Medulla oblongata (tissue), 1 donor: Measurements from ENCODE around the gene CHMP5.
A peak's percentile ranks its signal among the peaks of the same experiment; 100 is the strongest.

Experiments
- DNase-seq: peaks from one replicate; pipeline ENCODE4 v3.0.0-alpha.2; 2015; ENCODE audit errors: extremely low spot score

Gene CHMP5

DNA sequence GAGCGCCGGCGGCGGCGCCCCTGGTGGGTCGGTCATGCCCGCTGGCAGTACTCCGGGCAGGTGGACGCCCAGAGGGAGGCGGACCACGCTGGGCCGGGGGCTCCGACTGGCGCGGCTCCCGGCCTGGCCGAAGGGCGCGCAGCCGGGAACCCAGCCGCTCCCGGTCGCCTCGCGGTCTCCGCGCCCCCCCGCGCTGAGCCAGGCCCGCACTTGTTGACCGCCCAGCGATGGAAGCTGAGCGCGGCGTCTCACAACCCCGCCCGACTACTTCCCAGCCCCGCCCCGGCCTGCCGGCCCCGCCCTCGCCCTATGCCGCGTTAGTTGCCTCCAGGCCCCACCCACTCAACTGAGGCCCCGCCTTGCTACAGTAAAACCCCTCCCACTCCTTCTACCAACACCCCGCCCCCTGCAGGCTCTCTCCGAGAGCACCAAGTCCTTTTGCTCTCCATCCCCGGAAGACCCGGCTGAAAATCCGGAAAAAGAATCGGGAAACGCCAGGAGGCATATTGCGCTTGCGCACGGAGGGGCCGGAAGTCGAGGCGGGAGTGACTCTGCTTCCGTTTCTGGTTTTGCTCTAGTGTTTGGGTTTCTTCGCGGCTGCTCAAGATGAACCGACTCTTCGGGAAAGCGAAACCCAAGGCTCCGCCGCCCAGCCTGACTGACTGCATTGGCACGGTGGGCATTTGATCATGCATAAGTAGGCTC, at the start of gene CHMP5, which contains the start of gene BAG1:
TSS of gene CHMP5 (plus strand) at position 577 of the 705 bp plus-strand sequence. CDS start at position 607, 30 bp downstream.
TSS of gene BAG1 (minus strand) at position 236 of the 705 bp plus-strand sequence.
- DNase-seq = peak; percentile 100

- DNase-seq = no peak
Measured at GRCh38 chr9:33220681-33221567, 43.9 kb upstream of the CHMP5 start.

GRCh38 chr9:33221568-33221884, 43.3 kb upstream of the CHMP5 start:
- no peak for DNase-seq

DNA sequence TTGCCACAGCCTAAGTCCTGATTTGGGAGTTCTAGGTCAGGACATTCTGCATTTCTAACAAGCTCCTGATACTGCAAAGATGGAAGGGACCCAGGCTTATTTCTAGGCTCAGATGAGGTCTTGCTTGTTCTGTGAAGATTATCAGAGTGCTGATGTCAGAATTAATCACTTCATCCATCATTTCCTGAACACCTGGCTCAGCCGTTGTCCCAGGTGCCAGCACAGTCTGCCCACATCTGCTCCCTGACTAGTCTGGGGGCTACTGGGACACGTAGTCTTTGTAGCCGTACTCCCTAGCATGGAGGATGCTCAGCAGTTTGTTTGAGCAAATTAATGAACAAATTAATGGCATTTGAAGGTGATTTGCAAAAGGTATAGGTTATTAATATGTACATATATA, 42.8 kb upstream of the CHMP5 start:
- DNase-seq = no peak

DNA sequence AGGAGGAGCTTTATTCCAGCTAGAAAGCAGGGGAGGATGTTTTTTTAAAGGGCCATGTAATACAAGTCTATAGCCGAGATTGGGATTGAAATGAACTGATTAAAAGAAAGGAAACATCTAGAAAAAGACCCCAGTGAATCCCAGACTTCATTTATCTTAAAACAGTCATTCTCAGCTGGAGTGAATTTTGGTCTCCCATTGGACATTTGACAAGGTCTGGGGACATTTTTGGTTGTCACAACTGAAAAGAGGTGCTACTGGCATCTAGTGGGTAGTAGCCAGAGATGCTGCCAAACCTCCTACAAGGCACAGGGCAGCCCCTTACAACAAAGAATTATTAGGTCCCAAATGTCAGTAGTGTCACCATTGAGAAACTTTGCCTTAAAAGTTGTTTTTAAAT, 41.2 kb upstream of the CHMP5 start:
- no peak for DNase-seq

DNA sequence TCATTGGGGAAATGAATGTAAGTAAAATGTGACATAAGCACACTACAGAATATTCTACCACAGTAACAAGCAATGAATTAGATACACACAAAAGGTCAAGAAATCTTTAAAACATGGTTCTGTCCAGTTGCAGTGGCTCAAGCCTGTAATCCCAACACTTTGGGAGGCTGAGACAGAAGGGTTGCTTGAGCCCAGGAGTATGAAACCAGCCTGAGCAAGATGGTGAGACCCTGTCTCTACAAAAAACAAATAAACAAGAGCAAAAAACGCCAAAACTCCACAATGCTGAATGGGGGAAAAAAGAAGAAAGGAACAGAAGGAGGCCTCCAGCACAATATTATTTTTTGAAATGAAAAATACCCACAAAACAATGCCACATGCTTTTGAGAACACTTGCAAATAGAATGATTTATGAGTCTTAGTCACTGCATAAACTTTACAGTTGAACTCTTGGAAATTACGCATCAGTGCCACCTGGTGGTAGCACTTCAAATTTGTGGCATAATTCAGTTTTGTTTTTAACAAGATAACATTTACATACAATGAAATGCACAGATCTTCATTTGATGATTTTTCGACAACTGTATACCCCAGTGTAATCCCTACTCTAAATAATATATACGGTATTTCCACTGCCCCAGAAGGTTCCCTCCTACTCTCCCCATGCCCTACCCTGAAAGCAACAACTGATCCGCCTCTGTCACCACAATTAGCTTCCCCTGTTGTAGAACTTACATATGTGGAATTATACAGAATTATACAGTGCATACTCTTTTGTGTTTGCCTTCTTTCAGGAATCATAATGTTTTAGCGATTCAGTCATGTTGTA, 39.3 kb upstream of the CHMP5 start:
- DNase-seq = peak; percentile 83

DNA sequence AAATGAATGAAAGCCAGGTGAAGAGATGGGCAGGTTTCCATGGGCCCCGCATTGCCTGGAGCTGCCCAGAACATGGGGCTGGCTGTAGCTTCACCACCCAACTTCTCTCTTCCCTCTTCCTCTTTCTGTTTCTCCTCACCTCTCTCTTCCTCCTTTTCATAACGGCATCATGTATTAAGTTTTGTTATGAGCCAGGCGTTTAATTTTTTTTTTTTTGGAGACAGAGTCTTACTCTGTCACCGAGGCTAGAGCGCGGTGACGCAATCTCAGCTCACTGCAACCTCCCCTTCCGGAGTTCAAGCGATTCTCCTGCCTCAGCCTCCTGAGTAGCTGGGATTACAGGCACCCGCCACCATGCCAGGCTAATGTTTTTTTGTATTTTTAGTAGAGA, 37.8 kb upstream of the CHMP5 start:
- peak; percentile 41 for DNase-seq

GRCh38 chr9:33227741-33228140, 37.1 kb upstream of the CHMP5 start:
- no peak for DNase-seq

DNA sequence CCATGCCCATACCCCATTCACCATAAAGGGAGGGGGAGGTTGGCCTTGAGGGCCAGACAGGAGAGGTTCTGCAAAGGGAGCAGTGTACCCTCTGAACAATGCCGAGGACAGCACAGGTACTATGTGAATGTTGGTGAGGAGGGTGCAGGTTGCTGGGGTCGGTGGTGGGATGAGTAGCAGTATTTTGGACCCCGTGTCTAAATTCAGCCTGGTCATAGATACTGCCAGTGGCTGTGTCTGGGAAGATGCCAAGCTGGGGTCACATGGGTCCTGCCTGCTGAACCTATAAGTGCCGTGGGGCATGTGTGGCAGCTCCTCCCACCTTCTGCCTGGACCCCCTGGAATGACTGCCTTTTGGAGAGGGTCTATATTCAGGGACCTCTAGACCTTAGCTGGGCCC, 36.2 kb upstream of the CHMP5 start:
- DNase-seq = no peak

- no peak for DNase-seq
Measured at GRCh38 chr9:33229359-33230114, 35.3 kb upstream of the CHMP5 start.

DNA sequence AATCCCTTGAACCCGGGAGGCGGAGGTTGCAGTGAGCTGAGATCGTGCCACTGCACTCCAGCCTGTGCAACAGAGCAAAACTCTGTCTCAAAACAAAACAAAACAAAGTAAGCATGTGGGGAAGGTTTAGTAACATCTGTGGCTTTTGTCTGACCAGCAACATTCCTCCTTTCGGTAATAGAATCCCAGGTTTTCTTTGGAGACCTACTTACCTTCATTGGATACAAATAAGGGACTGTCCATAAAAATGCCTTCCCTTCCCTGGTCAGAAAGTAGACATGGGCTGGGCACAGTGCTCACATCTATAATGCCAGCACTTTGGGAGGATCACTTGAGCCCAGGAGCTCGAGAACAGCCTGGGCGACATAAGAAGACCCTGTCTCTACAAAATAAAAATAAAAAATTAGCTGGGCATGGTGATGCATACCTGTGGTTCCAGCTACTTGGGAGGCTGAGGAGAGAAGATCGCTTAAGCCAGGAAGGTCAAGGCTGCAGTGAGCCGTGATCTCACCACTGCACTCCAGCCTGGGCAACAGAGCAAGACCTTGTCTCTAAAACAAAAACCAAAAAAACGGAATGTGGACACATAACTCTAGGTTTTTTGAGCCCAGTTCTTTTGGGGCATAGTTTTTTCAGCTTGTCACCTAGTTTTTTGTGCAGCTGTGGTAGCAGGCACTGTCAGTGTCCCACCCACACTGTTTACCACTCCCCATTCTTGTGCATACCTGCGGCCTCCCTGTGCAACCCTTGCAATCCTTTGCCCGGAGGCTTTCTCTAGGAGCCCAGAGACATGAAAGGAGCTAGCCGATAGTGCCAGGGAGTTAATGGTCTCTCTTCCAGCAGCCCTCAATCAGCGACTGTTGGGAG, 33.9 kb upstream of the CHMP5 start:
- no peak for DNase-seq

DNA sequence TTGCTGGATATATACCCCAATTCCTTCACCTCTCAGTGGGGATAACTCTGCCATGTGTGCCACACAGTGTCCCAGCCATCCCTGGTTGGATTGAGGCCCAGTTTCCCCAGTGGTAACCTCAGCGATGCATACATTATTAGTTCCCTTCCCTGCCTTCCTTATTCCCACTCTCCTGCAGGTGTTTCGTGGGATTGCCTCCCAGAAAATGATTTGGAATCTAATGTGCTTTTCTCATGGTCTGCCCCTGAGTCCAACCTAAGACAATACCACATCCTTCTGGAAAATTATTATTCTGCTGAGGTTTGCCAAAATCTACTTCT, 33.3 kb upstream of the CHMP5 start:
- no peak for DNase-seq

GRCh38 chr9:33232815-33233214, 32.0 kb upstream of the CHMP5 start:
- DNase-seq = no peak

DNA sequence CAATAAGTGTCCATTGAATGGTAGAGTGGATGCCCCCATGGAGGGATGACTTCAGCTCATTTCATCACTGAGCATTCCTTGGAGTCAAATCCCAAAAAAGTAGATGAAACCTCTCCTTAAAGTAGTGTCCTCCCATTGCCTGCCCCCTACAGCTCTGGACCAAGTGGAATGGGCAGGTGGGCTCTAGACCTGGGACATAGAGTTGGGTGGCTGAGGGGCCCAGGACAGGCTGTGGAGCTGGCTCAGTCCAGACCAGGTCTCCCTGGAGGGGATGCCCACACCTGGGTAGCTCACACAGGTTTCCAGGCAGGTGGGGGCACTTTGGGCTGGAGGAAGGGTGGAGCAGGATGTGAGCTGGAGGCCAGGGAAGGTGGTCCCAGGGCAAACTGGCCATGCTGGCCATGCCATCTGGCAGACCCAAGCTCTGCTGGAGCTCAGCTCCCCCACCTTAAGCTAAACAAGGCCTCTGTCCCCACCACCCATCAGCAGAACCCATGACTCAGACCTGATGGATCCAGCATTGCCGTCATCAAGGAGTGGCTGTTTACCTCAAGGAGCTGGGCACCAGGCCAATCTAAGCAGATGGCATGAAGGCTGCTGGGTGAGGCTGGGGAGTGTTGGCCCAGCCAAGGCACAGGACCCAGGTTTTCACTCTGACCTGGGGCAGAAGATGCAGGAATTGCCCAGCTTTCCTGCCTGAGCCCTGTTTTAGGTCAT, 31.1 kb upstream of the CHMP5 start:
- DNase-seq = no peak

DNA sequence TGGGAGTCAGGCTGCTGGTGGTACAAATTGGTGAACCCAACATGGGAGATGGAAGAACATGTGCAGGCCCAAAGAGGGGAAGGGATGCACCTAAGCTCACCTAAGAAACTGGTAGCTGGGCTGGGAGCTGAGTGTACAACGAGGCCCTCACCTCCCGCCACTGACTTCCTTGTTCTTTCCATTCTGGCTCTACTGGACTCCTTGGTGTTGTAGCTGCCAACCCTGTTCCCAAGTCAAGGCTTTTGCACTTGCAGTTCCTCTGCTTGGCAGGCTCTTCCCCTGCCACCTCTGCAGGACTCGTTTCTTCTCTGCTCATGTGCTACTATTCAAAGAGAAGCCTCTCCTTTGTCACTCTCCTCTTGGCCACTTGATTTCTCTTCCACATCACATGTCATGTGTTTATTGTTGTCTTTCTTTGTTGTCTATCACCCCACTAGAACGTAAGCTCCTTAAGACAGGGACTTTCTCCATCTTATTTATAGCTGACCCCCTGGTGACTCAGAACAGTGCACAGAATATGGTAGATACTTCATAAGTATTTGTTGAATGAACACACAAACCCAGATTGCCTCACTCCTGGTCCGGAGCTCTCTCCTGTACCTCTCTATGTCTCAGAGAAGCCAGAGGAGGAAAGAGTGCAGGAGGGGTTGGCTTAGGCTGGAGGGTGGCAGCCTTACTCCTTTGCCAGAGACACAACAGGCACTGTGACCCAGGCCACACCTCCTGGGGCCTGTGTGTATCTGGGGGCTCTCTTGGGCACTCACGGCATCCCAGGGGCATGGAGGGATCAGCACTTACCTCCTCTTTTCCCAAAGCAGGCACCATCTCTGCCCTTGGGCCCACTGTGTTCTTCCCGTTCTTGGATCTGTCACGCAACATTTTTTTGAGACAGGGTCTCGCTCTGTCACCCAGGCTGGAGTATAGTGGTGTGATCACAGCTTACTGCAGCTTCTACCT, 30.1 kb upstream of the CHMP5 start:
- no peak for DNase-seq

DNA sequence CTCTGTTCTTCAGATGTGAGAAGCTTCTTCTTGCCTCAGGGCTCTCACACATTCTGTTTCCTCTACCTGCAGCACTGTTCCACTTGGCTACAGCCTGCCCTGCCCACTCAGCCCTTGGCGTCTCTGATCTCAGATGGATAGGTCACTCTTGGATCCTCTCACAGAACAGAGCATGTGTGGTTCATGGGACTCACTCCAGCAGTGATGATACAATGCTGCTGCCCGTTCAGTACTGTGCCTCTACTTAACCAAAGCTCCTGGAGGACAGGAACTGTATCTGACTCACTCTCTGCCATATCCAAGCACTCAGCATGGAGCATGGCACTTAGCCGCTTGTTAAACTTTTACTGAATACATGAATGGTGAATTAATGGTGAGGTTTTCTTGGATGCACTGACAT, 28.3 kb upstream of the CHMP5 start:
- DNase-seq = no peak

GRCh38 chr9:33239921-33240320, 24.9 kb upstream of the CHMP5 start, which contains the start of gene SPINK4:
Gene SPINK4, plus strand, starts transcription at chr9:33240167. Its CDS starts 42 bp downstream, at chr9:33240209.
- DNase-seq = no peak

GRCh38 chr9:33241298-33241697, 23.6 kb upstream of the CHMP5 start:
- no peak for DNase-seq
